ENCODE data around the gene PLEKHM1. TPM values are rescaled to one million over a fixed set of nuclear protein-coding genes. Genes with fewer than 3 reads are reported as not detected.
A peak's percentile ranks its signal among the peaks of the same experiment; 100 is the strongest.

Gene PLEKHM1
- polyA plus RNA-seq, 2 of the 4 experiments (the other 2 are of a cell fraction), result 13.4 to 14.8 TPM

DNA sequence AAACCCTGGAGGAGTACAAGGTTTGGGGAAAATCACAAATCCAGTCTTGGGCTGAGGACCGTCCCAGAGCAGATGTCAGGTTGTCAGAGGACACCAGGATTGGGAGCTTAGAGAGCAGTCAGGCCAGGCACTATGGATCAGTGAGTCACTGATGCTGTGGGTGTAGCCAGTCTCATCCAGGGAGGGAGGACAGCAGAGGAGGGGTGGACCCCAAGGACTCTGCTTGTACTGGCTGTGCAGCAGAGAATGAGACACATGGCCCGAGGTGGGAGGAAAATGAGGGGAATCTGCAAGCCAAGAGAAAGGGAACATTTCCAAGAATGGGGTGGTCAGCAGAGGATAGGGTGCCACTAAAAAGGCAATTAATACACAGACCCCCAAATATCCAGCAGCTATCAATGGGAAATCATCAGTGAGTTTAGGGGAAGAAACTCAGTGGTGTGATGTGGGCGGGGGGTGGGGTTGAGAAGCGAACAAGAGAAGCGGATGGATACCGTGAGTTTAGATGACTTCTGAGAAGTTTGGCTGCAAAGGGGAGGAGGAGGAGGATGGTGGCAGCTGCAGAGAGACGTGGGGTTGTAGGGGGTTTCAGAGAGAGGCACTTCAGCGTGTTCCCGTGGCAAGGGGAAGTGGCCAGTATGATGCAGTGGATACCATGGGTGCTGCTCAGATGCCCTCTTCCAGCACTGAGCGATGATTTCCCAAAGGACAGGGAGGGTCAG lies 101.8 kb downstream of the PLEKHM1 start:
- H3K4me3 ChIP-seq, result no peak overlapping the region
- peaks cover 22% of the 10 kb centered on the region for H3K4me1 ChIP-seq
- POLR2A ChIA-PET, result no interaction called here
- DNase-seq (ENCODE audit: low read depth in 1 of 2, low spot score in 1 of 2), result no peak
- 83% methylated on average over 10 of the region's 10 CpGs for WGBS (ENCODE audit: missing lambda C conversion rate)
- no peak overlapping the region for H3K4me2 ChIP-seq
- ATAC-seq, result no peak
- peak overlapping the region in 1 of 2 experiments; percentile 38; a peak in 3 of 6 replicates for H3K27ac ChIP-seq
- CTCF ChIA-PET, result interaction anchor here (0.6 to 25.8 kb wide), 16 partner anchors 8 to 438 kb away, joined by 3 to 1120 read pairs (median 20); partner anchors contain the start of genes ACBD4, FMNL1, MAP3K14 and SPATA32
- TF ChIP-seq HOXB13 (CRISPR knock-in tag; IDR thresholded peaks at IDR 0.05; ENCODE audit: low read depth) (no peak), RCOR1 (IDR thresholded peaks at IDR 0.05; ENCODE audit: low read depth, low read length) (no peak), MYC (IDR thresholded peaks at IDR 0.05; ENCODE audit: borderline replicate concordance, low read length) (no peak), HEYL (CRISPR knock-in tag; IDR thresholded peaks at IDR 0.05) (no peak), CBX2 (IDR thresholded peaks at IDR 0.05; ENCODE audit: borderline replicate concordance, low read depth) (no peak), JUNB (IDR thresholded peaks at IDR 0.05) (no peak), ZFP36 (IDR thresholded peaks at IDR 0.05; ENCODE audit: borderline replicate concordance, partially characterized antibody) (no peak), POLR2AphosphoS2 (conservative IDR thresholded peaks at IDR 0.05; ENCODE audit: low read length) (no peak), RARB (CRISPR knock-in tag; IDR thresholded peaks at IDR 0.05) (no peak), HOXA7 (CRISPR knock-in tag; IDR thresholded peaks at IDR 0.05) (no peak), KDM1A (IDR thresholded peaks at IDR 0.05; ENCODE audit: low read depth) (no peak), FOXS1 (CRISPR knock-in tag; IDR thresholded peaks at IDR 0.05) (no peak), EP300 (IDR thresholded peaks at IDR 0.05) (no peak), TFCP2L1 (CRISPR knock-in tag; IDR thresholded peaks at IDR 0.05) (no peak), CHD4 (IDR thresholded peaks at IDR 0.05; ENCODE audit: borderline replicate concordance) (no peak), FOSB (CRISPR knock-in tag; IDR thresholded peaks at IDR 0.05) (no peak), GATA3 (IDR thresholded peaks at IDR 0.05; ENCODE audit: borderline replicate concordance) (no peak)
- TF ChIP-seq, protein P1, sequence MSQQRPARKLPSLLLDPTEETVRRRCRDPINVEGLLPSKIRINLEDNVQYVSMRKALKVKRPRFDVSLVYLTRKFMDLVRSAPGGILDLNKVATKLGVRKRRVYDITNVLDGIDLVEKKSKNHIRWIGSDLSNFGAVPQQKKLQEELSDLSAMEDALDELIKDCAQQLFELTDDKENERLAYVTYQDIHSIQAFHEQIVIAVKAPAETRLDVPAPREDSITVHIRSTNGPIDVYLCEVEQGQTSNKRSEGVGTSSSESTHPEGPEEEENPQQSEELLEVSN (IDR thresholded peaks at IDR 0.05; ENCODE audit: borderline replicate concordance, low read depth), result no peak
- TF ChIP-seq, protein P2, sequence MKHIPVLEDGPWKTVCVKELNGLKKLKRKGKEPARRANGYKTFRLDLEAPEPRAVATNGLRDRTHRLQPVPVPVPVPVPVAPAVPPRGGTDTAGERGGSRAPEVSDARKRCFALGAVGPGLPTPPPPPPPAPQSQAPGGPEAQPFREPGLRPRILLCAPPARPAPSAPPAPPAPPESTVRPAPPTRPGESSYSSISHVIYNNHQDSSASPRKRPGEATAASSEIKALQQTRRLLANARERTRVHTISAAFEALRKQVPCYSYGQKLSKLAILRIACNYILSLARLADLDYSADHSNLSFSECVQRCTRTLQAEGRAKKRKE (CRISPR knock-in tag; IDR thresholded peaks at IDR 0.05; ENCODE audit: low read depth), result no peak
- no peaks in the 10 kb centered on the region for H3K9me3 ChIP-seq
- no peak for FAIRE-seq

DNA sequence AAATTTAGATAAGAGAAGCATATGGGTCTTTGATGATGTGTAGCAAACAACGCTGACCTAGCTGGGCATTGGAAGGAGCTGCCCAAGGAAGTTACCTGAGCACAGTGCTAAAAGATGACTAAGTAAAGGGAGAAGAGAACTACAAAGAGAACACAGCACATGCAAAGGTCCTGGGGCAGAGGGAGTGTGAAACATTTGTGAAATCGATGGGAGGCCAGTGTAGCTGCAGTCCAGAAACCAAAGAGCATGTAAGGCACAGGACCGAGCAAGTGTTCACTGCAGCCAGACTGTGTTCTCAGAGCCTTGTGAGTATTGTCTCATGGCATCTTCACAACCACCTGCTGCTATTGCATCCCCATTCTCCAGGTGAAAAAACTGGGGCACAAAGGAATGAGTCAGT lies 102.8 kb downstream of the PLEKHM1 start:
- no peaks in the 10 kb centered on the region for H3K9me3 ChIP-seq
- no peak for FAIRE-seq
- no peak for ATAC-seq
- 76% methylated on average over 3 of the region's 3 CpGs for WGBS (ENCODE audit: missing lambda C conversion rate)
- peak overlapping the region in 1 of 2 experiments; percentile 38; a peak in 1 of 6 replicates for H3K27ac ChIP-seq
- TF ChIP-seq ZC3H11A (IDR thresholded peaks at IDR 0.05), result no peak
- no peak for TF ChIP-seq HDAC2 (IDR thresholded peaks at IDR 0.05)
- TF ChIP-seq CBX2 (IDR thresholded peaks at IDR 0.05; ENCODE audit: borderline replicate concordance, low read depth), result no peak
- TF ChIP-seq, protein P3, sequence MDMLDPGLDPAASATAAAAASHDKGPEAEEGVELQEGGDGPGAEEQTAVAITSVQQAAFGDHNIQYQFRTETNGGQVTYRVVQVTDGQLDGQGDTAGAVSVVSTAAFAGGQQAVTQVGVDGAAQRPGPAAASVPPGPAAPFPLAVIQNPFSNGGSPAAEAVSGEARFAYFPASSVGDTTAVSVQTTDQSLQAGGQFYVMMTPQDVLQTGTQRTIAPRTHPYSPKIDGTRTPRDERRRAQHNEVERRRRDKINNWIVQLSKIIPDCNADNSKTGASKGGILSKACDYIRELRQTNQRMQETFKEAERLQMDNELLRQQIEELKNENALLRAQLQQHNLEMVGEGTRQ (IDR thresholded peaks at IDR 0.05), result no peak
- no peak for TF ChIP-seq ZSCAN20 (CRISPR knock-in tag; IDR thresholded peaks at IDR 0.05)
- TF ChIP-seq, protein P4, sequence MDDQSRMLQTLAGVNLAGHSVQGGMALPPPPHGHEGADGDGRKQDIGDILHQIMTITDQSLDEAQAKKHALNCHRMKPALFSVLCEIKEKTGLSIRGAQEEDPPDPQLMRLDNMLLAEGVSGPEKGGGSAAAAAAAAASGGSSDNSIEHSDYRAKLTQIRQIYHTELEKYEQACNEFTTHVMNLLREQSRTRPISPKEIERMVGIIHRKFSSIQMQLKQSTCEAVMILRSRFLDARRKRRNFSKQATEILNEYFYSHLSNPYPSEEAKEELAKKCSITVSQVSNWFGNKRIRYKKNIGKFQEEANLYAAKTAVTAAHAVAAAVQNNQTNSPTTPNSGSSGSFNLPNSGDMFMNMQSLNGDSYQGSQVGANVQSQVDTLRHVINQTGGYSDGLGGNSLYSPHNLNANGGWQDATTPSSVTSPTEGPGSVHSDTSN (IDR thresholded peaks at IDR 0.05), result no peak
- TF ChIP-seq CHD2 (IDR thresholded peaks at IDR 0.05; ENCODE audit: low read length, partially characterized antibody), result no peak
- H3K4me2 ChIP-seq, result no peak overlapping the region
- no peak overlapping the region for H3K4me3 ChIP-seq
- CTCF ChIA-PET, result interaction anchor here (0.6 to 25.8 kb wide), 12 partner anchors 9 to 236 kb away, joined by 3 to 1120 read pairs (median 116); partner anchors contain the start of genes FMNL1, MAP3K14 and SPATA32
- peaks cover 29% of the 10 kb centered on the region for H3K4me1 ChIP-seq
- no peak for DNase-seq (ENCODE audit: low read depth in 1 of 2, low spot score in 1 of 2)
- POLR2A ChIA-PET, result interaction anchor here (0.7 to 1.2 kb wide), 3 partner anchors 13 to 168 kb away, joined by 3 read pairs; no protein-coding TSS in a partner anchor
